ENCODE results near the gene SEMA4D.

Gene SEMA4D

GRCh38 chr9:89420397-89421178 lies 77.3 kb downstream of the SEMA4D start:
- no peak for TF ChIP-seq CTCF (IDR thresholded peaks at IDR 0.05; ENCODE audit: insufficient read depth, low read depth, low read length, missing control alignments)
- no peak overlapping the region for H3K4me3 ChIP-seq (ENCODE audit: low read depth, low read length)
- DNase-seq (ENCODE audit: low read depth): no peak

GRCh38 chr9:89419978-89420394 lies 77.9 kb downstream of the SEMA4D start:
- H3K4me3 ChIP-seq (ENCODE audit: low read depth, low read length): no peak overlapping the region
- no peak for TF ChIP-seq CTCF (IDR thresholded peaks at IDR 0.05; ENCODE audit: insufficient read depth, low read depth, low read length, missing control alignments)
- peak; percentile 68 for DNase-seq (ENCODE audit: low read depth)

DNA sequence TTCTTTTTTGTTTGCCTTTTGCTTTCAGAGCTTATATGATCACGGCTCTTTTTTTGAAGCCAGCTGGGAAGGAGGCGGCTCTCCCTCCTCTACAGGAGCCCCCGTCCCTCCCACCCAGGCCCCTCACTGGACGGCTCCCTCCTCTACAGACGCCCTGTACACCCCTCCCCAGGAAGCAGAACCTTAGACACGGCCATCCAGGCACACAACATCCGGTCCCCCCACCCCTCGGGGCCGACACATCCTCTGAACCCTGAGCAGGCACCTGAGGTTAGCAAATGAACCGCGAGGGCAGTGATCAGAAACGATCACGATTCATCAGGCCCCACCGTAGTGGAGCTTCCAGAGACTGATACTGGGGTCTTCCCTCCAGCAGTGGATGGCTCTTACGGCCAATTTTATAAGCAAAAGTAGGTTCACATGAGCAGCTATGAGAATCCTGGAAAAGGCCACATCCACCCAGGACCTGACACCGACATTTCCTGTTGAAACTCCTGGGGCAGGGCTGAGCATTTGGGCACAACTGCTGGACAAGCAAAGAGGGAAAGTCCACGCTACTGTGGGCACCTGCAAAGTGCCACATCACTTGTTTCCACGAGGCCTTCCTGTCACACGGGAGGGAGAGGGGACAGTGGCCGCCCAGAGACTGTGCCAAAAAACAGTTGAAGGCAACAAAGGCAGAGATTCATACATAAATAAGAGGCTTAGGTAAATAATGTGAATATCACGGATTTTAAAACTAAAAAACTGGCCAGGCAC lies 78.9 kb downstream of the SEMA4D start:
- no peak for TF ChIP-seq CTCF (IDR thresholded peaks at IDR 0.05; ENCODE audit: insufficient read depth, low read depth, low read length, missing control alignments)
- H3K4me3 ChIP-seq (ENCODE audit: low read depth, low read length): peak overlapping the region; percentile 58
- peak; percentile 86 for DNase-seq (ENCODE audit: low read depth)

- peak overlapping the region; percentile 58 for H3K4me3 ChIP-seq (ENCODE audit: low read depth, low read length)
- DNase-seq (ENCODE audit: low read depth): no peak
- no peak for TF ChIP-seq CTCF (IDR thresholded peaks at IDR 0.05; ENCODE audit: insufficient read depth, low read depth, low read length, missing control alignments)
These were observed 79.5 kb downstream of the SEMA4D start for GRCh38 chr9:89418474-89418845.

- H3K4me3 ChIP-seq (ENCODE audit: low read depth, low read length): peak overlapping the region; percentile 58
These were observed 80.0 kb downstream of the SEMA4D start for GRCh38 chr9:89417832-89418473.

More at GRCh38 chr9:89417832-89418473, 80.0 kb downstream of the SEMA4D start:
- TF ChIP-seq CTCF (IDR thresholded peaks at IDR 0.05; ENCODE audit: insufficient read depth, low read depth, low read length, missing control alignments): no peak
- DNase-seq (ENCODE audit: low read depth): peak; percentile 54
